Transverse colon (tissue), 4 donors: Measurements from ENCODE around the gene DGKG.

ENCODE experiments used
- EP300 ChIP-seq: sonication (generic); formaldehyde crosslinking; IDR thresholded peaks from one replicate; pipeline ENCODE4 v1.6.1; 2017; ENCODE audit warnings: antibody characterized with exemption, low read depth
- POLR2A ChIP-seq: fragments of 450-650 bp; IDR thresholded peaks from one replicate; pipeline ENCODE4 v1.6.1; 2016; ENCODE audit warnings: antibody characterized with exemption, mild to moderate bottlenecking, moderate library complexity
- POLR2AphosphoS5 ChIP-seq, 3 donors: sonication (generic); formaldehyde crosslinking; IDR thresholded peaks; one replicate each; pipeline ENCODE4 v1.6.1; 2016; ENCODE audit warnings: antibody characterized with exemption in 3 of 3
- TF ChIP-seq, protein P1 (sequence below), 5 experiments: fragments of 200-600 bp in 3 of 5; fragments of 450-650 bp in 2 of 5; sonication (generic) in 3 of 5; IDR thresholded peaks; 1 replicate in 2 of 5; 2 replicates in 3 of 5; pipeline ENCODE4 v1.5.1; 2016 to 2017; ENCODE audit warnings: antibody characterized with exemption in 5 of 5, inconsistent platforms in 3 of 5, mild to moderate bottlenecking in 2 of 5, moderate library complexity in 1 of 5

DNA sequence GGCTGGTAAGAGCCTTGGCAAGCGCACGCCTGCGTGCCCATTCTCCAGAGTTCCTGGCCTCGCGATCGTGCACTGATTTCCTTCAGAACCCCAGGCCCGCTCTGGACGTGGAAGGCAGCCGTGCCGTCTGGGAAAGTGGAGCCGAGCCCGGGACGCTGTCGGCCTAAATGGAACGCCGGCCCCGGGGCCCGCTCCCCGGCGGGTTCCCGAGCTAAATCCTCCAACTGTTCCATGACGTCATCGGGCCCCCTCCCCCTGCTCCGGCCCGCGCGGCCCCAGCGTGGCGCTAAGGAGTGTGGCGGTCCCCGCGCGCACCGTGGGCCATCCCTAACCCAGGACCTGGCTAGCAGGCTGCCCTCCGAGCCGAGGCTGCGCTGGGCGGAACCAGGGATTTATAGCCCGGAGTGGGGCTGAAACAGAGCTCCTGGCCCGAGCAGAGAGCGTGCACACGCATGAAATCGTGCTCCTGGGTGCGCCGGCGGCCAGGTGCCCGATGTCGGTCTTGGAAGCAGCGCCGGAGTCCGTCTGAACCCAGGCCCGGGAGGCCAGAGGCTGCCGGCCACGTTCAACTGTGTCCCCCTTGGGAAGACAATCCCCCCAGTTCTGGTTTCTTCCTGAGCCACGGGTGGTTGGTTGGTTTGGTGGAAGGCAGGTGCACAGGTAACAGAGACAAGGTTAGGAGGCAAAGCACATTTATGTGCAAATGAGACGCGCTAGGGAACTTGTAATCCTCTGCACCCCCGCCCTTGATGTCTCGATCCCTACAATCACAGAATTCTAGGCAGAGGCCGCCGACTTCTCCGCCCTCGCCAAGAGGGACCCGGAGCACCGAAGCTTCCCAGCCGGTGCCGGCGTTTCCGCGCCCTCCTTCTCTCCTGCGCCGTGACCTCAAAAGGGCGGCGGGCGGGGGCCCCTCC, 168.2 kb downstream of the DGKG start:
- TF ChIP-seq POLR2A = no peak
- TF ChIP-seq, protein P1, sequence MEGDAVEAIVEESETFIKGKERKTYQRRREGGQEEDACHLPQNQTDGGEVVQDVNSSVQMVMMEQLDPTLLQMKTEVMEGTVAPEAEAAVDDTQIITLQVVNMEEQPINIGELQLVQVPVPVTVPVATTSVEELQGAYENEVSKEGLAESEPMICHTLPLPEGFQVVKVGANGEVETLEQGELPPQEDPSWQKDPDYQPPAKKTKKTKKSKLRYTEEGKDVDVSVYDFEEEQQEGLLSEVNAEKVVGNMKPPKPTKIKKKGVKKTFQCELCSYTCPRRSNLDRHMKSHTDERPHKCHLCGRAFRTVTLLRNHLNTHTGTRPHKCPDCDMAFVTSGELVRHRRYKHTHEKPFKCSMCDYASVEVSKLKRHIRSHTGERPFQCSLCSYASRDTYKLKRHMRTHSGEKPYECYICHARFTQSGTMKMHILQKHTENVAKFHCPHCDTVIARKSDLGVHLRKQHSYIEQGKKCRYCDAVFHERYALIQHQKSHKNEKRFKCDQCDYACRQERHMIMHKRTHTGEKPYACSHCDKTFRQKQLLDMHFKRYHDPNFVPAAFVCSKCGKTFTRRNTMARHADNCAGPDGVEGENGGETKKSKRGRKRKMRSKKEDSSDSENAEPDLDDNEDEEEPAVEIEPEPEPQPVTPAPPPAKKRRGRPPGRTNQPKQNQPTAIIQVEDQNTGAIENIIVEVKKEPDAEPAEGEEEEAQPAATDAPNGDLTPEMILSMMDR (IDR thresholded peaks at IDR 0.05) = no peak
- no peak for TF ChIP-seq EP300
- no peak for TF ChIP-seq POLR2AphosphoS5 (IDR thresholded peaks at IDR 0.05)
